Measurements from ENCODE around the gene ECE1. TPM values are rescaled to one million over a fixed set of nuclear protein-coding genes. Genes with fewer than 3 reads are reported as not detected.

Gene ECE1
- total and polyA plus RNA-seq, 9 of the 15 experiments (the other 6 are each of a cell fraction or from before 2014, with no cell fraction given) = 0.56 to 34.8 (median 11.0) TPM

- DNase-seq (ENCODE audit: extremely low read depth in 1 of 4, low spot score in 3 of 4) (no peak), ATAC-seq (no peak), FAIRE-seq (no peak)
- H3K4me3 ChIP-seq = no peak overlapping the region
- intact Hi-C loops (cut with micrococcal nuclease) = no loop called here
- H3K27ac ChIP-seq (ENCODE audit: extremely low read depth, low read depth, low read length) = no peak overlapping the region
- no peaks in the 10 kb centered on the region for H3K36me3 ChIP-seq (ENCODE audit: control insufficient read depth, insufficient read depth, low read length)
- POLR2A ChIA-PET = interaction anchor here (0.6 to 1.9 kb wide), 4 partner anchors 17 to 36 kb away, joined by 3 to 4 read pairs (median 3); no protein-coding TSS in a partner anchor
- no peaks in the 10 kb centered on the region for H3K79me2 ChIP-seq (ENCODE audit: control insufficient read depth, insufficient read depth, low read length)
- H3K9me3 ChIP-seq (replicated peaks; ENCODE audit: control insufficient read depth, insufficient read depth, low read depth, low read length) = no peaks in the 10 kb centered on the region
- H2AFZ ChIP-seq (ENCODE audit: low read depth, low read length) = no peak overlapping the region
- H3K4me2 ChIP-seq (ENCODE audit: insufficient read depth, low read length) = no peak overlapping the region
- no TSS peak for BruUV-seq (replicated peaks)
- no peak for TF ChIP-seq HINFP (tag; conservative IDR thresholded peaks at IDR 0.05; ENCODE audit: low read depth)
- TF ChIP-seq SPI1 (IDR thresholded peaks at IDR 0.05; ENCODE audit: borderline replicate concordance, low read depth, low read length) = peak; percentile 88
- no peak for TF ChIP-seq ZNF583 (CRISPR knock-in tag; IDR thresholded peaks at IDR 0.05)
- WGBS (ENCODE audit: insufficient coverage, low coverage, missing lambda C conversion rate) = 14% methylated on average over 8 of the region's 9 CpGs
- no peak overlapping the region for H3K9ac ChIP-seq (ENCODE audit: insufficient read depth in 1 of 2, low read depth in 2 of 2, low read length in 2 of 2)
- H3K27me3 ChIP-seq (ENCODE audit: control insufficient read depth in 2 of 2, insufficient read depth in 2 of 2, low read length in 2 of 2) = no peaks in the 10 kb centered on the region; a peak in 1 of 5 replicates
- H4K20me1 ChIP-seq (replicated peaks; ENCODE audit: control insufficient read depth, insufficient read depth, low read length) = peaks cover 49% of the 10 kb centered on the region
- H3K9me1 ChIP-seq (ENCODE audit: control insufficient read depth, insufficient read depth, low read length) = no peaks in the 10 kb centered on the region
- CTCF ChIA-PET (ENCODE audit: low intra/inter-chr PET ratio) = no interaction called here
- in situ Hi-C loops (cut with MboI) = no loop called here
- peaks cover 6 to 8% of the 10 kb centered on the region in 2 experiments; a peak in 3 of 5 replicates for H3K4me1 ChIP-seq (replicated peaks in 1 of 2; ENCODE audit: control insufficient read depth in 2 of 2, insufficient read depth in 2 of 2, low read length in 2 of 2)
Observed at GRCh38 chr1:21290546-21290944, 282 bp upstream of the ECE1 start.

- Histone ChIP-seq H3K27me3 (ENCODE audit: control insufficient read depth in 2 of 2, insufficient read depth in 2 of 2, low read length in 2 of 2) (no peaks in the 10 kb centered on the region; a peak in 1 of 5 replicates), H3K79me2 (ENCODE audit: control insufficient read depth, insufficient read depth, low read length) (no peaks in the 10 kb centered on the region), H3K4me2 (ENCODE audit: insufficient read depth, low read length) (no peak overlapping the region), H3K9me1 (ENCODE audit: control insufficient read depth, insufficient read depth, low read length) (no peaks in the 10 kb centered on the region), H3K9me3 (replicated peaks; ENCODE audit: control insufficient read depth, insufficient read depth, low read depth, low read length) (no peaks in the 10 kb centered on the region), H4K20me1 (replicated peaks; ENCODE audit: control insufficient read depth, insufficient read depth, low read length) (peaks cover 39% of the 10 kb centered on the region), H3K36me3 (ENCODE audit: control insufficient read depth, insufficient read depth, low read length) (no peaks in the 10 kb centered on the region), H3K27ac (ENCODE audit: extremely low read depth, low read depth, low read length) (no peak overlapping the region), H3K4me1 (replicated peaks in 1 of 2; ENCODE audit: control insufficient read depth in 2 of 2, insufficient read depth in 2 of 2, low read length in 2 of 2) (peaks cover 0 to 12% of the 10 kb centered on the region in 2 experiments; a peak in 2 of 5 replicates), H3K9ac (ENCODE audit: insufficient read depth in 1 of 2, low read depth in 2 of 2, low read length in 2 of 2) (no peak overlapping the region), H3K4me3 (no peak overlapping the region), H2AFZ (ENCODE audit: low read depth, low read length) (no peak overlapping the region)
- POLR2A ChIA-PET = interaction anchor here (1.0 kb wide), 1 partner anchor 10 kb away, joined by 3 read pairs; no protein-coding TSS in a partner anchor
- ATAC-seq (no peak), DNase-seq (ENCODE audit: extremely low read depth in 1 of 4, low spot score in 3 of 4) (no peak), FAIRE-seq (no peak)
- in situ Hi-C loops (cut with MboI) (no loop called here), intact Hi-C loops (cut with micrococcal nuclease) (no loop called here)
- CTCF ChIA-PET (ENCODE audit: low intra/inter-chr PET ratio) = no interaction called here
- WGBS (ENCODE audit: insufficient coverage, low coverage, missing lambda C conversion rate) = 77% methylated on average over 4 of the region's 8 CpGs
- no TSS peak for BruUV-seq (replicated peaks)
- no peak for TF ChIP-seq COPS2 (conservative IDR thresholded peaks at IDR 0.05)
- no peak for TF ChIP-seq NR3C1 (CRISPR knock-in tag; IDR thresholded peaks at IDR 0.05)
- TF ChIP-seq ARID2 (IDR thresholded peaks at IDR 0.05) = no peak
- no peak for TF ChIP-seq TAF1 (IDR thresholded peaks at IDR 0.05; ENCODE audit: control insufficient read depth, extremely low read depth, insufficient read depth, low read length, severe bottlenecking)
- TF ChIP-seq CHD4 (IDR thresholded peaks at IDR 0.05; ENCODE audit: insufficient read depth, insufficient replicate concordance, low read depth, low read length, poor library complexity, severe bottlenecking) = no peak
- TF ChIP-seq E2F5 (CRISPR knock-in tag; IDR thresholded peaks at IDR 0.05) = no peak
- no peak for TF ChIP-seq ZNF280A (IDR thresholded peaks at IDR 0.05; ENCODE audit: low read depth, partially characterized antibody)
- TF ChIP-seq CGGBP1 (CRISPR knock-in tag; IDR thresholded peaks at IDR 0.05) = no peak
- no peak for TF ChIP-seq BDP1 (IDR thresholded peaks at IDR 0.05; ENCODE audit: insufficient read depth, insufficient read length)
Observed at GRCh38 chr1:21289127-21289526, 1.1 kb downstream of the ECE1 start.
